ENCODE results near the gene FABP3. TPM values are rescaled to one million over a fixed set of nuclear protein-coding genes. Genes with fewer than 3 reads are reported as not detected.

FABP3 gene
- total RNA-seq, 2 donors from 2014 or later: not detected

- Mint-ChIP-seq H3K4me3 (peak overlapping the region; percentile 56), H3K36me3 (no peaks in the 10 kb centered on the region), H3K9me3 (no peaks in the 10 kb centered on the region), H3K27ac (peak overlapping the region in 1 of 2 donors; percentile 29), H3K27me3 (no peaks in the 10 kb centered on the region), H3K4me1 (ENCODE audit: low read depth in 2 of 2) (peaks cover 16 to 22% of the 10 kb centered on the region in 2 donors)
- no peak for DNase-seq (ENCODE audit: low spot score)
- no peak for ATAC-seq
Observed at GRCh38 chr1:31373897-31374486, 1.1 kb upstream of the FABP3 start.

GRCh38 chr1:31372751-31373055, 173 bp downstream of the FABP3 start:
- Mint-ChIP-seq H3K4me3 (peak overlapping the region; percentile 2), H3K27ac (peak overlapping the region in 1 of 2 donors; percentile 57), H3K4me1 (ENCODE audit: low read depth in 2 of 2) (peaks cover 16 to 22% of the 10 kb centered on the region in 2 donors), H3K27me3 (no peaks in the 10 kb centered on the region), H3K36me3 (no peaks in the 10 kb centered on the region), H3K9me3 (no peaks in the 10 kb centered on the region)
- DNase-seq (ENCODE audit: low spot score): no peak
- no peak for ATAC-seq

- no peak for ATAC-seq
- H3K4me3 Mint-ChIP-seq: peak overlapping the region; percentile 2
- no peak for DNase-seq (ENCODE audit: low spot score)
- no peaks in the 10 kb centered on the region for H3K9me3 Mint-ChIP-seq
- H3K4me1 Mint-ChIP-seq (ENCODE audit: low read depth in 2 of 2): peaks cover 16 to 22% of the 10 kb centered on the region in 2 donors
- H3K27ac Mint-ChIP-seq: peak overlapping the region in 1 of 2 donors; percentile 57
- H3K36me3 Mint-ChIP-seq: no peaks in the 10 kb centered on the region
- H3K27me3 Mint-ChIP-seq: no peaks in the 10 kb centered on the region
Observed at GRCh38 chr1:31372051-31372450, 825 bp downstream of the FABP3 start.

GRCh38 chr1:31371121-31371959, 1.5 kb downstream of the FABP3 start:
- Mint-ChIP-seq H3K9me3 (no peaks in the 10 kb centered on the region), H3K4me3 (no peak overlapping the region), H3K4me1 (ENCODE audit: low read depth in 2 of 2) (peaks cover 12 to 18% of the 10 kb centered on the region in 2 donors), H3K27ac (no peak overlapping the region), H3K36me3 (no peaks in the 10 kb centered on the region), H3K27me3 (no peaks in the 10 kb centered on the region)
- no peak for ATAC-seq
- DNase-seq (ENCODE audit: low spot score): no peak

- no peaks in the 10 kb centered on the region for H3K9me3 Mint-ChIP-seq
- H3K27me3 Mint-ChIP-seq: no peaks in the 10 kb centered on the region
- H3K4me3 Mint-ChIP-seq: no peak overlapping the region
- DNase-seq (ENCODE audit: low spot score): no peak
- H3K4me1 Mint-ChIP-seq (ENCODE audit: low read depth in 2 of 2): peaks cover 12 to 18% of the 10 kb centered on the region in 2 donors
- no peaks in the 10 kb centered on the region for H3K36me3 Mint-ChIP-seq
- H3K27ac Mint-ChIP-seq: no peak overlapping the region
- no peak for ATAC-seq
Observed at GRCh38 chr1:31370565-31370964, 2.3 kb downstream of the FABP3 start.

GRCh38 chr1:31370021-31370420, 2.9 kb downstream of the FABP3 start:
- Mint-ChIP-seq H3K4me1 (ENCODE audit: low read depth in 2 of 2) (peaks cover 12 to 18% of the 10 kb centered on the region in 2 donors), H3K9me3 (no peaks in the 10 kb centered on the region), H3K36me3 (peaks cover 1% of the 10 kb centered on the region), H3K27me3 (no peaks in the 10 kb centered on the region), H3K27ac (no peak overlapping the region), H3K4me3 (no peak overlapping the region)
- no peak for ATAC-seq
- no peak for DNase-seq (ENCODE audit: low spot score)

- Mint-ChIP-seq H3K4me3 (no peak overlapping the region), H3K9me3 (no peaks in the 10 kb centered on the region), H3K27me3 (no peaks in the 10 kb centered on the region), H3K27ac (no peak overlapping the region), H3K4me1 (ENCODE audit: low read depth in 2 of 2) (peaks cover 12 to 15% of the 10 kb centered on the region in 2 donors), H3K36me3 (peaks cover 11% of the 10 kb centered on the region)
- no peak for ATAC-seq
- DNase-seq (ENCODE audit: low spot score): no peak
Observed at GRCh38 chr1:31368611-31369107, 4.2 kb downstream of the FABP3 start.

GRCh38 chr1:31366796-31367195, 6.1 kb downstream of the FABP3 start:
- Mint-ChIP-seq H3K36me3 (peaks cover 12% of the 10 kb centered on the region), H3K27ac (no peak overlapping the region), H3K9me3 (no peaks in the 10 kb centered on the region), H3K4me3 (no peak overlapping the region), H3K27me3 (no peaks in the 10 kb centered on the region), H3K4me1 (ENCODE audit: low read depth in 2 of 2) (no peaks in the 10 kb centered on the region)
- DNase-seq (ENCODE audit: low spot score) (no peak), ATAC-seq (no peak)

- Mint-ChIP-seq H3K9me3 (no peaks in the 10 kb centered on the region), H3K27ac (no peak overlapping the region), H3K36me3 (peaks cover 12% of the 10 kb centered on the region), H3K27me3 (no peaks in the 10 kb centered on the region), H3K4me1 (ENCODE audit: low read depth in 2 of 2) (no peaks in the 10 kb centered on the region), H3K4me3 (no peak overlapping the region)
- ATAC-seq (no peak), DNase-seq (ENCODE audit: low spot score) (no peak)
Observed at GRCh38 chr1:31364561-31365250, 8.2 kb downstream of the FABP3 start.

- Mint-ChIP-seq H3K27ac (no peak overlapping the region), H3K36me3 (peaks cover 20% of the 10 kb centered on the region), H3K4me1 (ENCODE audit: low read depth in 2 of 2) (peaks cover 8 to 9% of the 10 kb centered on the region in 2 donors), H3K27me3 (no peaks in the 10 kb centered on the region), H3K9me3 (no peaks in the 10 kb centered on the region), H3K4me3 (no peak overlapping the region)
- DNase-seq (ENCODE audit: low spot score) (no peak), ATAC-seq (no peak)
Observed at GRCh38 chr1:31362032-31362431, 10.8 kb downstream of the FABP3 start.

- no peak for ATAC-seq
- Mint-ChIP-seq H3K27me3 (no peaks in the 10 kb centered on the region), H3K4me3 (no peak overlapping the region), H3K9me3 (no peaks in the 10 kb centered on the region), H3K36me3 (peaks cover 20% of the 10 kb centered on the region), H3K27ac (no peak overlapping the region), H3K4me1 (ENCODE audit: low read depth in 2 of 2) (peaks cover 8 to 9% of the 10 kb centered on the region in 2 donors)
- DNase-seq (ENCODE audit: low spot score): no peak
Observed at GRCh38 chr1:31361607-31362006, 11.3 kb downstream of the FABP3 start.

GRCh38 chr1:31356427-31356826, 16.4 kb downstream of the FABP3 start:
- no peak overlapping the region for H3K4me3 Mint-ChIP-seq
- ATAC-seq: no peak
- no peak for DNase-seq (ENCODE audit: low spot score)
- H3K4me1 Mint-ChIP-seq (ENCODE audit: low read depth in 2 of 2): peaks cover 8 to 9% of the 10 kb centered on the region in 2 donors
- no peak overlapping the region for H3K27ac Mint-ChIP-seq
- peaks cover 21% of the 10 kb centered on the region for H3K36me3 Mint-ChIP-seq
- no peaks in the 10 kb centered on the region for H3K9me3 Mint-ChIP-seq
- no peaks in the 10 kb centered on the region for H3K27me3 Mint-ChIP-seq

GRCh38 chr1:31354283-31354682, 18.6 kb downstream of the FABP3 start:
- ATAC-seq (no peak), DNase-seq (ENCODE audit: low spot score) (no peak)
- Mint-ChIP-seq H3K4me3 (no peak overlapping the region), H3K36me3 (peaks cover 25% of the 10 kb centered on the region), H3K27me3 (no peaks in the 10 kb centered on the region), H3K9me3 (no peaks in the 10 kb centered on the region), H3K27ac (no peak overlapping the region), H3K4me1 (ENCODE audit: low read depth in 2 of 2) (peaks cover 8 to 9% of the 10 kb centered on the region in 2 donors)

GRCh38 chr1:31348449-31348848, 24.4 kb downstream of the FABP3 start:
- ATAC-seq: no peak
- Mint-ChIP-seq H3K4me1 (ENCODE audit: low read depth in 2 of 2) (peaks cover 0 to 3% of the 10 kb centered on the region in 2 donors), H3K36me3 (peaks cover 12% of the 10 kb centered on the region), H3K4me3 (no peak overlapping the region), H3K9me3 (no peaks in the 10 kb centered on the region), H3K27ac (no peak overlapping the region), H3K27me3 (no peaks in the 10 kb centered on the region)
- no peak for DNase-seq (ENCODE audit: low spot score)
